B cell (primary cell): Measurements from ENCODE around the gene AOPEP. TPM values are rescaled to one million over a fixed set of nuclear protein-coding genes. Genes with fewer than 3 reads are reported as not detected.

Experiments used
- ATAC-seq: fragments of 200-7000 bp; cut with Tn5 transposase; one replicate; pipeline ENCODE4 v1.10.0; 2021; ENCODE audit warnings: low read depth, mild to moderate bottlenecking, moderate number of reproducible peaks, moderate library complexity
- CTCF ChIA-PET: fragments of 350-600 bp; sonication (Branson Sonifier 250); formaldehyde crosslinking; loops from one replicate; lab custom pipeline; 2021; ENCODE audit warnings: antibody characterized with exemption, inconsistent platforms; lab: Charles Lee
- POLR2A ChIA-PET: fragments of 350-600 bp; sonication (Branson Sonifier 250); formaldehyde crosslinking; loops from one replicate; lab custom pipeline; 2021; ENCODE audit warnings: antibody characterized with exemption; lab: Charles Lee
- DNase-seq: peaks from one replicate; pipeline ENCODE4 v3.0.0; 2013
- H2AFZ ChIP-seq: 2 replicates; pipeline ENCODE4 v1.6.1; 2012; ENCODE audit warnings: mild to moderate bottlenecking, low read depth, low read length; ENCODE audit not compliant: insufficient read depth, poor library complexity, severe bottlenecking
- H3K27ac ChIP-seq, 2 donors: 1 replicate in 1 of 2; 2 replicates in 1 of 2; pipeline ENCODE4 v1.5.1; 2012 to 2013; ENCODE audit warnings: low read length in 2 of 2, mild to moderate bottlenecking in 2 of 2, moderate library complexity in 1 of 2
- H3K27me3 ChIP-seq, 4 experiments: fragments of 200-600 bp in 1 of 4; sonication (generic) in 1 of 4; replicated peaks in 1 of 4; 1 replicate in 2 of 4; 2 replicates in 2 of 4; pipeline versions ENCODE4 v1.6.1 to v1.7.0; 2013 to 2016; ENCODE audit warnings: low read length in 3 of 4, mild to moderate bottlenecking in 2 of 4, mixed read lengths in 1 of 4, moderate library complexity in 1 of 4; ENCODE audit not compliant: insufficient read depth in 4 of 4, control insufficient read depth in 3 of 4; ENCODE audit errors: control extremely low read depth in 1 of 4
- H3K36me3 ChIP-seq, 2 experiments: replicated peaks in 1 of 2; 1 replicate in 1 of 2; 2 replicates in 1 of 2; pipeline versions ENCODE4 v1.6.1 to v1.7.1; 2013; ENCODE audit warnings: low read length in 1 of 2; ENCODE audit not compliant: insufficient read depth in 2 of 2, control insufficient read depth in 1 of 2; ENCODE audit errors: control extremely low read depth in 1 of 2, extremely low read depth in 1 of 2
- H3K4me1 ChIP-seq, 2 donors: fragments of 200-600 bp in 1 of 2; sonication (generic) in 1 of 2; 1 replicate in 1 of 2; 2 replicates in 1 of 2; pipeline versions ENCODE4 v1.5.1 to v1.6.1; 2013 to 2017; ENCODE audit warnings: low read length in 2 of 2; ENCODE audit not compliant: control insufficient read depth in 2 of 2, insufficient read depth in 2 of 2
- H3K4me2 ChIP-seq: replicated peaks from 2 replicates; pipeline ENCODE3; 2012; ENCODE audit warnings: mild to moderate bottlenecking, low read depth, low read length; ENCODE audit not compliant: poor library complexity, severe bottlenecking
- H3K4me3 ChIP-seq, 5 experiments: fragments of 200-600 bp in 1 of 5; sonication (generic) in 1 of 5; 1 replicate in 3 of 5; 2 replicates in 2 of 5; pipeline versions ENCODE4 v1.5.1 to v1.7.0; 2011 to 2016; ENCODE audit warnings: low read length in 4 of 5, mild to moderate bottlenecking in 4 of 5, low read depth in 2 of 5, control low read depth in 1 of 5, moderate library complexity in 1 of 5; ENCODE audit not compliant: insufficient read depth in 1 of 5; ENCODE audit errors: control extremely low read depth in 1 of 5, extremely low read depth in 1 of 5
- H3K79me2 ChIP-seq: fragments of 200-600 bp; sonication (generic); one replicate; pipeline ENCODE4 v1.6.0; 2016; ENCODE audit warnings: low read length; ENCODE audit not compliant: control insufficient read depth, insufficient read depth
- H3K9ac ChIP-seq: fragments of 200-600 bp; sonication (generic); 2 replicates; pipeline ENCODE4 v1.6.1; 2017; ENCODE audit warnings: mild to moderate bottlenecking, low read length, moderate library complexity
- H3K9me3 ChIP-seq, 3 donors: one replicate each; pipeline versions ENCODE4 v1.6.1 to v1.7.1; 2013; ENCODE audit warnings: low read length in 2 of 3; ENCODE audit not compliant: control insufficient read depth in 2 of 3, insufficient read depth in 1 of 3; ENCODE audit errors: control extremely low read depth in 1 of 3
- H4K20me1 ChIP-seq: 2 replicates; pipeline ENCODE4 v1.6.0; 2012; ENCODE audit warnings: mild to moderate bottlenecking, low read length; ENCODE audit not compliant: insufficient read depth, control insufficient read depth, poor library complexity, severe bottlenecking
- H3K27ac Mint-ChIP-seq: one replicate; pipeline ENCODE4 v1.8.0; 2021; ENCODE audit warnings: mixed read lengths
- H3K27me3 Mint-ChIP-seq: one replicate; pipeline ENCODE4 v1.8.0; 2021; ENCODE audit warnings: mixed read lengths
- H3K4me1 Mint-ChIP-seq: one replicate; pipeline ENCODE4 v1.8.0; 2021; ENCODE audit warnings: mixed read lengths
- H3K4me3 Mint-ChIP-seq: one replicate; pipeline ENCODE4 v1.8.0; 2021; ENCODE audit warnings: mixed read lengths
- H3K9me3 Mint-ChIP-seq: one replicate; pipeline ENCODE4 v1.8.0; 2022; ENCODE audit warnings: mixed read lengths; ENCODE audit not compliant: insufficient read depth
- CTCF ChIP-seq: fragments of 200-600 bp; IDR thresholded peaks from one replicate; pipeline ENCODE4 v1.8.0; 2022; ENCODE audit warnings: antibody characterized with exemption, mild to moderate bottlenecking
- EZH2 ChIP-seq: IDR thresholded peaks from 2 replicates; pipeline ENCODE4 v1.6.1; 2012; ENCODE audit warnings: borderline replicate concordance, low read depth, mild to moderate bottlenecking, moderate library complexity, low read length; ENCODE audit not compliant: insufficient read depth, poor library complexity, severe bottlenecking
- WGBS: methylation state at CpG from one replicate; pipeline ENCODE4 v1.1.5; 2013; ENCODE audit warnings: missing lambda C conversion rate; ENCODE audit not compliant: insufficient coverage; 5-methylcytosine and 5-hydroxymethylcytosine counted together
- intact Hi-C: fragments of 100-400 bp; cut with micrococcal nuclease; formaldehyde crosslinking; loops from one replicate; pipeline ENCODE4 v1.10.0; 2022
- polyA plus RNA-seq: library from polyadenylated mRNA; depleted of rRNA; stranded (reverse); fragments of >200 nt; gene quantifications from 2 replicates; pipeline ENCODE4 v1.2.3, GENCODE V29; 2012
- total RNA-seq, 2 donors: library from RNA; stranded (reverse); fragments of 120-200 nt in 1 of 2; gene quantifications; 1 replicate in 1 of 2; 2 replicates in 1 of 2; pipeline versions ENCODE4 v1.2.3 to v1.2.4, GENCODE V29; 2013 to 2022

AOPEP gene
- total and polyA plus RNA-seq, 2 donors (not counting 1 experiment from before 2014, with no cell fraction given): 5.1 to 35.8 TPM

- Histone ChIP-seq H4K20me1 (no peaks in the 10 kb centered on the region), H3K27me3 (no peaks in the 10 kb centered on the region), H3K79me2 (no peaks in the 10 kb centered on the region), H3K27ac (no peak overlapping the region), H3K4me1 (no peaks in the 10 kb centered on the region), H2AFZ (no peak overlapping the region), H3K36me3 (no peaks in the 10 kb centered on the region), H3K9ac (no peak overlapping the region), H3K9me3 (no peaks in the 10 kb centered on the region), H3K4me2 (no peak overlapping the region), H3K4me3 (no peak overlapping the region)
- H3K27ac Mint-ChIP-seq: no peak overlapping the region
- H3K9me3 Mint-ChIP-seq: no peaks in the 10 kb centered on the region
- ChIA-PET POLR2A (no interaction called here), CTCF (no interaction called here)
- intact Hi-C loops: no loop called here
- WGBS: 90% methylated on average over 5 of the region's 11 CpGs
- no peak for TF ChIP-seq EZH2
- no peak for TF ChIP-seq CTCF
- no peak overlapping the region for H3K4me3 Mint-ChIP-seq
- ATAC-seq (no peak), DNase-seq (no peak)
- H3K4me1 Mint-ChIP-seq: no peaks in the 10 kb centered on the region
- H3K27me3 Mint-ChIP-seq: no peaks in the 10 kb centered on the region
Measured at GRCh38 chr9:94911986-94912635, 185.6 kb downstream of the AOPEP start.

- no peak for TF ChIP-seq EZH2
- TF ChIP-seq CTCF: no peak
- Histone ChIP-seq H2AFZ (no peak overlapping the region), H3K4me2 (no peak overlapping the region), H4K20me1 (no peaks in the 10 kb centered on the region), H3K79me2 (no peaks in the 10 kb centered on the region), H3K27me3 (no peaks in the 10 kb centered on the region), H3K36me3 (no peaks in the 10 kb centered on the region), H3K4me1 (no peaks in the 10 kb centered on the region), H3K4me3 (no peak overlapping the region), H3K9me3 (no peaks in the 10 kb centered on the region), H3K9ac (no peak overlapping the region), H3K27ac (no peak overlapping the region)
- no peaks in the 10 kb centered on the region for H3K9me3 Mint-ChIP-seq
- intact Hi-C loops: no loop called here
- H3K27me3 Mint-ChIP-seq: no peaks in the 10 kb centered on the region
- H3K4me1 Mint-ChIP-seq: peaks cover 5% of the 10 kb centered on the region
- DNase-seq (no peak), ATAC-seq (no peak)
- no peak overlapping the region for H3K4me3 Mint-ChIP-seq
- ChIA-PET POLR2A (no interaction called here), CTCF (no interaction called here)
- no peak overlapping the region for H3K27ac Mint-ChIP-seq
- 95% methylated on average over 8 of the region's 8 CpGs for WGBS
Measured at GRCh38 chr9:94912700-94913249, 186.3 kb downstream of the AOPEP start.
